ENCODE measurements around the gene CRIP1. TPM values are rescaled to one million over a fixed set of nuclear protein-coding genes. Genes with fewer than 3 reads are reported as not detected.

CRIP1 gene, protein sequence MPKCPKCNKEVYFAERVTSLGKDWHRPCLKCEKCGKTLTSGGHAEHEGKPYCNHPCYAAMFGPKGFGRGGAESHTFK
- total RNA-seq = 10 to 100 TPM; 11.2 to 57.9 (median 34.2) TPM

DNA sequence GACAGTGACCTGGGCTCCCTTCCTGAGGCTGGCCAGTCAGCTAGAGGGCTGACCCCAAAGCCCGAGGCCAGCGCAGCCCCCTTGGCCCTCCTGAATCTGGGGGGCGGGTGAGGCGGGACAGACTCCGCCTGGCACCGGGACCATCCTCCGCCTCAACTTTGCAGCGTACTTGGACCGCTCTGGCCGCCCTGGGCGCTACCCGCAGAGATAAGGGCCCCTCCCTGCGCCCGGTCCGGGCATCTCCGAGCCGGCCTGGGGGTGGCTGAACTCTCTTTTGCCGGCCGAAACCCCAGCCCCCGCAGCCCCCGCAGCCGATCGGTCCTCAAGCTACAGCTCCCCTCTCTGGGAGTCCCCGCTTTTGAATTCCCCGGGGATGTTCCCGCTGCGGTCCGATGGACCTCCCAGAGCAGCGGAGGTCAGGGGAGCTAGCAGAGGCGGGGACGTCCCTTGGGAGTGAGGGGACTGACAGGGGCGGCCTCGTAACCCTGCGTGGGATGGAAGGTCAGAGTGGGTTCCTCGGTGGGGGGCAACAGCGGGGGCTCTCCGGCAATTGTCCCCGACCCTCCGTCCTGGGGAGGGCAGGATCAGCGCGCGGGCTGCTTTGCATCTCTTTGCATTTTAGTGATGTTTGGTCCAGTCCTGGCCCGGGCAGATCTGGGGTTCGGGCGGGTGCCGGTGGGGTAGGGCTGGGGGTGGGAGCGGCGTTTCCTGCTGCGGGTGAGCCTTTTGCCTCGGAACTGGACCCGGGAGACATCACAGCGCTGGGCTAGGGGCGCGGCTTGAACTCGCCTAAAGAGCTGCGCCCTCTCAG, at the start of gene CRIP1:
CRIP1 (plus strand) TSS at position 724 of the 811 bp plus-strand sequence. CDS start 374 bp downstream, outside the sequence.
- no peak for ATAC-seq

GRCh38 chr14:105436891-105437722, 49.6 kb upstream of the CRIP1 start:
- no peak for TF ChIP-seq POLR2AphosphoS5 (IDR thresholded peaks at IDR 0.05)
- TF ChIP-seq, protein P1, sequence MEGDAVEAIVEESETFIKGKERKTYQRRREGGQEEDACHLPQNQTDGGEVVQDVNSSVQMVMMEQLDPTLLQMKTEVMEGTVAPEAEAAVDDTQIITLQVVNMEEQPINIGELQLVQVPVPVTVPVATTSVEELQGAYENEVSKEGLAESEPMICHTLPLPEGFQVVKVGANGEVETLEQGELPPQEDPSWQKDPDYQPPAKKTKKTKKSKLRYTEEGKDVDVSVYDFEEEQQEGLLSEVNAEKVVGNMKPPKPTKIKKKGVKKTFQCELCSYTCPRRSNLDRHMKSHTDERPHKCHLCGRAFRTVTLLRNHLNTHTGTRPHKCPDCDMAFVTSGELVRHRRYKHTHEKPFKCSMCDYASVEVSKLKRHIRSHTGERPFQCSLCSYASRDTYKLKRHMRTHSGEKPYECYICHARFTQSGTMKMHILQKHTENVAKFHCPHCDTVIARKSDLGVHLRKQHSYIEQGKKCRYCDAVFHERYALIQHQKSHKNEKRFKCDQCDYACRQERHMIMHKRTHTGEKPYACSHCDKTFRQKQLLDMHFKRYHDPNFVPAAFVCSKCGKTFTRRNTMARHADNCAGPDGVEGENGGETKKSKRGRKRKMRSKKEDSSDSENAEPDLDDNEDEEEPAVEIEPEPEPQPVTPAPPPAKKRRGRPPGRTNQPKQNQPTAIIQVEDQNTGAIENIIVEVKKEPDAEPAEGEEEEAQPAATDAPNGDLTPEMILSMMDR (IDR thresholded peaks at IDR 0.05) = no peak
- Histone ChIP-seq H3K36me3 (peaks cover 0 to 38% of the 10 kb centered on the region in 2 donors), H3K27ac (no peak overlapping the region), H3K9me3 (no peaks in the 10 kb centered on the region), H3K27me3 (no peaks in the 10 kb centered on the region), H3K4me3 (no peak overlapping the region), H3K4me1 (peaks cover 0 to 42% (median 0%) of the 10 kb centered on the region in 3 donors)
- no peak for ATAC-seq
- 90 to 94% methylated on average over 2 to 4 of the region's 31 CpGs for WGBS, 2 donors (ENCODE audit: low coverage in 1 of 2)

More for the DNA sequence above, at the start of gene CRIP1:
- Histone ChIP-seq H3K4me3 (peak within 1 kb of the TSS; percentile 28 to 61), H3K4me1 (peaks cover 4 to 91% (median 78%) of the 10 kb centered on the region in 3 donors), H3K27me3 (no peaks in the 10 kb centered on the region), H3K27ac (peak within 1 kb of the TSS; percentile 70 to 97 (median 94)), H3K36me3 (no peaks in the 10 kb centered on the region), H3K9me3 (no peaks in the 10 kb centered on the region)
- TF ChIP-seq, protein P1 (IDR thresholded peaks at IDR 0.05) = no peak
- TF ChIP-seq POLR2A (IDR thresholded peaks at IDR 0.05) = no peak
- no peak for TF ChIP-seq EP300 (IDR thresholded peaks at IDR 0.05)
- TF ChIP-seq POLR2AphosphoS5 (IDR thresholded peaks at IDR 0.05) = no peak
- 41% methylated on average over 3 of the region's 56 CpGs; no CpG with 5 or more reads in 1 of the 2 donors for WGBS, 2 donors (ENCODE audit: low coverage in 1 of 2)

- ATAC-seq = no peak
- Histone ChIP-seq H3K4me1 (peaks cover 0 to 42% (median 0%) of the 10 kb centered on the region in 3 donors), H3K27ac (no peak overlapping the region), H3K4me3 (no peak overlapping the region), H3K27me3 (no peaks in the 10 kb centered on the region), H3K36me3 (peaks cover 0 to 46% of the 10 kb centered on the region in 2 donors), H3K9me3 (no peaks in the 10 kb centered on the region)
- TF ChIP-seq EP300 (IDR thresholded peaks at IDR 0.05) (no peak), POLR2A (IDR thresholded peaks at IDR 0.05) (no peak)
- WGBS, 2 donors (ENCODE audit: low coverage in 1 of 2) = 100% methylated on average over 2 of the region's 18 CpGs; no CpG with 5 or more reads in 1 of the 2 donors
Measured at GRCh38 chr14:105437723-105438500, 48.8 kb upstream of the CRIP1 start.

DNA sequence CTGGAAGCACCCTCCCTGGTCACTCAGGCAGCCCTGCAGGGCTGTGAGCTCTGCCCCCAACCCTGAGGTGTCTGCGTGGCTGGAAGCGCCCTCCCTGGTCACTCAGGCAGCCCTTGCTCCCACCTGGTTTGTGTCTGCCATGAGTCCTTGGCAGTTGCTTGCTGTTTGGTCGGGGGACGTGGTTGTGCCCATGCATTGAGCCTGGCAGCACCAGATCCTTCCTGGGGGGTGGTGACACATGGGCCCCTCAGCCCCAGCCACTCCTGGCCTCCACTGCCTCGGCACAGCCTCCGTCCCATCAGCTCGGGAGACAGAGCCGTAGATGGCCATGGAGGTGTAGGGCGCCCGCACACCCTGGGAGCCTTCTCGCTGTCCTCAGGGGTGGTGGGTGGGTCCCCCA, 47.5 kb upstream of the CRIP1 start:
- no CpG with 5 or more reads among the region's 11 CpGs for WGBS, 2 donors (ENCODE audit: low coverage in 1 of 2)
- H3K27me3 ChIP-seq = no peaks in the 10 kb centered on the region
- H3K36me3 ChIP-seq = peaks cover 0 to 49% of the 10 kb centered on the region in 2 donors
- ATAC-seq = no peak
- TF ChIP-seq EP300 (IDR thresholded peaks at IDR 0.05) (no peak), POLR2A (IDR thresholded peaks at IDR 0.05) (no peak), POLR2AphosphoS5 (IDR thresholded peaks at IDR 0.05) (no peak)
- TF ChIP-seq, protein P1 (IDR thresholded peaks at IDR 0.05) = no peak
- H3K27ac ChIP-seq = no peak overlapping the region
- H3K4me3 ChIP-seq = no peak overlapping the region
- peaks cover 0 to 42% (median 0%) of the 10 kb centered on the region in 3 donors for H3K4me1 ChIP-seq
- no peaks in the 10 kb centered on the region for H3K9me3 ChIP-seq
